Activated T-cell treated with anti-CD3 and anti-CD28 coated beads for 1 hour (primary cell): ENCODE results near the gene CENPB.
A peak's percentile ranks its signal among the peaks of the same experiment; 100 is the strongest.

Experiments
- DNase-seq: peaks from one replicate; pipeline ENCODE4 v3.0.0-alpha.2; 2020; ENCODE audit warnings: low read depth

The CENPB gene

DNA sequence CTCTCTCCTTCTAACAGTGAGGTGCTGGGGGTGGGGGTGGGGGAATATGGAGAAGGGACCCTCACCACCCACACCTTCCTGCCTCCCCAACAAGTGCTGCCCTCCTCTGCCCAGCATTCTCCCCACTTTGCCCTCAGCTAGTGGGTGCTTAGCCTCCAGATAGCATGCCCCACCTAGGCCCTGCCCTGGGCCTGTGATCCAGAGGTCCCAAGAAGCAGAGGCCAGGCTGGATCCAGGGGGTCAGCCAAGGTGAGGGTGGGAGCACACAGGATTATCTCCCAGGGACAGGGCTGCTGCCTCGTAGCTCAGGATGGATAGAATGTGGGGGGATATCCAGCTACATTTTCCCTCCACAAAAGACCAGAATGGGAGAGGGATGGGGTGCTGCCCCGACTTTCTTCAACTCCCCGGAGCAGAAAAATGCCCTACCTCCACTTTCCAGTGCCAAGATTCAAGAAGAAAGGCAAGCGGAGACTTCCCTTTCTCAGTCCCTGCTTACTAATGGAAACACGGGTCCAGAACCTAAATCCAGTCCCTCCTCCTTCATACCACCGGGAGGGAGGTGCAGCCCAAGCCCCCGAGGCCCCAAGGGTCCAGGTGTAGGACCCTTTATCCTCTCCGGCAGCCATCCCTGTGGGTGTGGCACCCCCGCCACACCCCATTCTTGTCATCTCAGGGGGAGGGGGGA lies 20.0 kb downstream of the CENPB start:
- no peak for DNase-seq

DNA sequence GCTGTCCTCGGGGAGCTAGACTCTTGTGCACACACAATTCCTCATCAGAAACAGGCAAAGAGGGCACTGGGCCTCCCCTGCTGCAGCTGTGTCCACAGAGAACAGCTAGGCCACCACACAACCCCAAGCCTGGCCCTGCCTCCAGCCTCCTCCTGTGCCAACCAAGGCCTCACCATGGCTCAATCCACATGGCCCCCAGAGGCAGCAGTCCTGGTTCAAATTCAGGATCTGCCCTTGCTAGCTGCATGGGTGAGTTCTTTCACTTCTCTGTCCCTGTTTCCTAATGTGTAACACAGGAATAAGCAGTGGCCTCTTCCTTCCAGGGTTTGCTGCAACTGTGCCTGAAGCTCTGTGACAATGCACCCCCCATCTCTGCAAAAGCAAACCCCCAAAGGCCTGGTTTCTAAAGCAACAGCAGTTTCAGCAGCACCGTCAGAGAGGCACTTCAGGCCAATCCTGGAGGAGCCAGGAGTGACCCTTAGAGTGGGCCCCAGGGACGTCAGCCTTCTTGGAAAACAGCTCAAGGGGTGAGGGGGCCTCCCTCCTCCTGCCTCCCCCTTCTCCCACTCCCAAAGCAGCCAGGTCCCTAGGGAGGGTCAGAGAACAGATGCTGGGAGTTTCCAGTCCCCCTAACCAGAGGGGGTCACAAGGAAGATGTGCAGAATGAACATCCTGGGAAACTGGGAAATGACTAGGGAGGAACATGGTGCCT lies 21.2 kb downstream of the CENPB start:
- DNase-seq: no peak

DNA sequence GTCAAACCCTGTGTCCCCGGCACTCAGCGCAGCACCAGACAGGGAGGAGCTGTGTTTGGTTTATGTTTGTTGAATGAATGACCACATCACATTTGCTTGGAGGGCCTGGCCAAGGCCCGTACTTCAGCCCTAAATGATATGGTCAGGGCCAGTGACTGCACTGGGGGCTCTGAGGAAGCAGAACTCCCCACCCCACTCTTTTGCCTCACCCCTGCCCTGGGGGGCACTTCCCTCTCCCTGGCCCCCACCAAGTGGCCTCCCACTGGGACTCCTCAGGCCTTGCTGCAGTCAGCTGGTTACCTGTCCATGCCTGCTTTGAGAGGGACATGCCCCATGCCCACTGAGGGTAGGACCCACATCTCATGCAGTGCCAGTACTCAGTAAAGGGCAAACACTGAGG lies 21.9 kb downstream of the CENPB start:
- DNase-seq: no peak

DNA sequence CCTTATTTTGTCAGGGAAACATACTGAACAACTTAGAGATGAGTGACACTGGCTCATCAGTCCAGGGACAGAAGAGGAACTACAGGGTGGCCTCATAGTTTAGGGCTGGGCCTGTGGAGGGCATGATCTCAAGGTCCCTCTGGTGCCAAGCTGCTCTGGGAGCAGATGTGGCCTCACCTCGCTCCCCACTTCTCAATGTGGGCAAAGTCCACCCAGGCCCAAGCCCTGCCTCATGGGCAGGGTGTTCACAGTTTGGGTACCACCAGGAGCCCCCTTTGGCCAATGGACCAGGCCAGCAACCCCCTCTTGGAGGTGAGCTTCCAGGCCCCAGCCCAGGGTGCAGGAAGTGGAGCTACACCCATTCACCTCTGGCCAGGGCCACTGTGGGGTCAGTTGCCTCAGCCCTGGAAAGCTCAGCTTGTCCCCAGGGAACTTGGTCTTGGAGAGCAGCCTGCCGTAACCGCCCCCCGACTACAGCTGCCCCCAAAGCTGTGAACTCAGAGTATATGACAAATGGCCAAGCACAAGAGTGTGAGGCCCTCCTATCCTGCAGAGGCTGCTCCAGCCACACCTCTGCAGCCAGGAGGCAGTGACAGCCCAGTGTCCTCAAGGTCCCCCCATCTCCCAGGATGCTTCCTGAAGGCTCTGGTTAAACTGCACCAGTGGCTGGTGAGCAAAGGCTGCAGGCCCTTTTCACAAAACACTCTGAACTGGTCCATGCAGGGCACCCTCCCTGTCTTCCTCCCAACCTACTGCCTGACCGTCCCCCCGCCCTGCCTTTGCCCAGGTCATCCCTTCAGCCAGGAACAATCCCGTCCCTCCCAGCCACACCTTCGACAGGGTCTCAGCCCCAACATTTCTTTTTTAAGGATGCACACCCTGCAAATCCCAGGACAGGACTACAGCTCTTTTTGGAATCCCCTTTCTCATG lies 22.6 kb downstream of the CENPB start:
- no peak for DNase-seq

DNA sequence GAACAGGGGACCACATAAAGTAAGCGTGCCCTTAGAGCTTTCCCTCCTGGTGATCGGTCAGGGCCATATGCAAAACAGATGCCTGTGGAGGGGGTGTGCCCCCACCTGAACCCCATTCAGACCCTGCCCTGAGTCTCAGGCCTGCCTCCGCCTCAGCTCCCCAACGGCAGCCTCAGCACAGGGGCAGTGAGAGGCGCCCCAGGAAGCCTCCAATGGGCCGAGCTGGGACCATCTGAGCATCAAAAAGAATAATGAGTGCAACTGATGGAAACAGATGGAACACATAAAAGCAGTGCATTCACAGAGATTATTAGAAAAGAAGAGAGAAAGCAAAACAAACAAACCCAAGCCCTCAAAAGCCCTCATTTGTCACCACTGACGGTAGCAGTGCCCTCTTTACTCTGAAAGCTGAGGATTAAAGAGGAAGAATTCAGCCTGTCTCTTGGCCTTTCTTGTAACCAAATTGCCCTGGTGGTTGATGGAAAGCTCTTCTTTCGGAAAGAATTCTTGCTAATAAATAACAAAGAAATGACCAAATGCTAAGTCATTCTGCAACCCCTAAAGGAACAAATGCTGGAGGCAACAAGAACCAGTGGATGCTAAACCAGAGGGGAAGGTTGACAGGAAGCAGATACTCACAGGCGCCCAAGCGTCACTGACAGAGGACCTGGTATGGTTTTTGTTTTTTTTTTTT lies 25.7 kb downstream of the CENPB start:
- no peak for DNase-seq

DNA sequence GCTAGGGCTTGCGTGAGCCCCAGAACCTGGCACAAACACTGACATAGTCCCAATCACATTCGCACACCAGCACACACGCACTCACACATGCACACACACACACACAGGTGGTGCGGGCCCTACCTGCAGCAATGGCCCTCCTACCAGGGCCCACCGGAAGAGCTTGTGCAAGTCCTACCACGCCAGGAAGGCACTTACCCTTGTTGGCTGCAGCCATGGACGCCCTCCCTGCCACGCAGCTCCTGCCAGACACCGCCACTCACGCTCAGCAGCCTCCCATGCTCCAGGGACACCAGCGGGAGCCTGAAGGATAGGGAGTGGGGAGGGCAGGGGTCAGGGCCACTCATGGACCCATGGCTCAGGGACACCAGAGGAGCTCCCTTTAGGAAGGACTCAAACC lies 26.7 kb downstream of the CENPB start:
- DNase-seq: no peak

DNA sequence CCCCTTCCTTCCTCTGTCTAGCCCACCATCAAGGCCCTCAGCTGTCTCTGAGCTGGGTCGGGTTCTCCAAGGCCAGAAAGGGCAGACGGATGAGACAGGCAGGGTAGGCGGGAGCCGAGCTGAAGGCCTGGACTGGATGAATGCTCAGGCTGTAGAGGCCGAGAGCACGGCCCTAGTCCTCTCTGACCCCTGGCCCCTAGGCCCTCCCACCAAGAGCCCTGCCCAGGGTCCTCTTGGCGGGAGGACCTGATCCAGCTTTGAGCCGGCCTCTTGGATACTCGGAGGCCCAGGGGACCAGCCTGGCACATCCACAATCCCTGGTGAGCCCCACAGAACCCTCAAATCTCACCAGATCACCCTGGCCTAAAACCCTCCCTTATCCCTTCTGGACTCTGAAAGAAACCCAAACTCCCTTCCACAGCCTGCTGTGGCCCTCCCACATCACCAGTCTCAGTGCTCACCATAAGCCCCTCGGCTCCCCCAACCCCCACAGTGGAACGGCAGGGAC lies 27.2 kb downstream of the CENPB start:
- DNase-seq: no peak

DNA sequence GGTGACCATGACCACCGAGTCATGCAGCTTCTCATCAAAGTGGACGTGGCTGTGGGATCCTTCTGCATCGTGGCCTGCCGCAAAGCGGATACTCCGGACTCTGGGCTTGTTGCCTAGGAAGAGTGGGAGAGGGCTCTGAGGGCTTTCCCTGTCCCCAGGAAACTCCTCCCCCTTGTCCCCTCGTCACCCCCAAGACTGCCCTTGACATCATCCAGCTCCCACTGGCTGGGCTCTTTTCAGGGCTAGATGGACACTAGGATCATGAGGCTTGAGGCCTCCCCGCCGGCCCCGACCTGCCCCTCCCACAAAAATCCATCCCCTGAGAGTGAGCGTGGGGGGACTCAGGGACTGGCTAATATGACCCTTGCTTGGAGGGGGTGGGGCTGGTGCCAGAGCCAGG lies 28.0 kb downstream of the CENPB start:
- no peak for DNase-seq

DNA sequence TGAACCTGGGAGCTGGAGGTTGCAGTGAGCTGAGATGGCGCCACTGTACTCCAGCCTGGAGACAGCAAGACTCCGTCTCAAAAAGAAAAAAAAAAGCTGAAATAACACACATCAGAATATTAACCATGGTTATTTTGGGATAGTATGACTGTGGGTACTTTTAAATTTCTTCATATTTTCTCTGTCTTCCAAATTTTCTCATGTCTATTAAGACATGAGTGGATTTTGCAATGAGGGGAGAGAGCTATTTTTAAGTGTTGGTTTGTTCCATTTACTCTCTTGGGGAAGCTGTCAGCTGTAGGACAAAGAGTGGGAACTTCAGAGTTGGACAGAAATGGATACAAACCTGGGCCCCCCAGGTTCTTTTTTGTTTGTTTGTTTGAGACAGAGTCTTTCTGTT lies 29.3 kb downstream of the CENPB start:
- no peak for DNase-seq

DNA sequence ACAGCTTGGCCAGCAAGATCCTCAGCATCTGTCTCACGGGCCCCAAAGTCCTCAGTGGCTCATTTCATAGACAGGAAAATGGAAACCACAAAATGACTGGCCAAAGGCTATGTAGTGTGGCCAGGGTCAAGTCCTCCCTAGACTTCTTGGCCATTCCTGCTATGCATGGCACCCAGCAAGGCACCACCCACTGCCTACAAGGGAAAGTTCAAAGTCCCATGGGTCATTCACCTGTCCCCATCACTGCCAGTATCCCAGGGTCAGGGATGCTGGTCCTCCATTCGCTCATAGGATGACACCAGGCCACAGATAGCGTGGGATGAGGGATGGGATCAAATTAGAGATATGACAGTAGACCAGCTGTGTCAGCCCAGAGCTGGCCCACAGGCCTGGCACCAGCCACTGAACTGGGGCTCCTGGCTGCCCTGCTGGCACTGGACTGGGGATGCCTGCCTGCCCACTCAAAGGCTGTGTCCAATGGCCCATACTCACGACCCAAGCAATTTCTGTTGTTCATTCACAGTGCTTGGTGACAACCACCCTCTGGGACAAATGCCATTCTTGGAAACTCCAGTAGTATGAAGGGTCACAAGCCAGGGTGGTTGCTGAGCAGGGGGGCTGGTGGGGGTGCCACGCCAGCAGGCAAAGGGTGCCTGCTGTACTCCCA lies 30.6 kb downstream of the CENPB start:
- no peak for DNase-seq

DNA sequence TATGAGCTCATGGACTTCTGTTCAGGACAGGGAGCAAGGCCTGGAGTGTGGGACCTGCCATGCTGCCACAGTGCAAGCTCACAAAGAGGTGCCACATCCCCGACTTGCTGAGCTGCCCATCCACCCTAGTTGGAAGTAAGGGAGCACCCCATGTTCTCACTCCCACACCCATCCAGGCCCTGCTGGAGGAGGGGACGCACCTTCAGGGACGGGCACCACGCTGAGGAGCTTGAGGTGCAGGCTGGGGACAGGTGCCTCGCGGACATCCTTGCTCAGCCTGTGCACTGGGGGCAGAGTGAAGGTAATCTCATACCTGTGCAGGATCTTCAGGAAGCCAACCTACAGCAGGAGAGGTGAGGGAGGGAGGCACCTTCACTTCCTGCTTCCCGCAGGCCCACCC lies 31.3 kb downstream of the CENPB start:
- no peak for DNase-seq

DNA sequence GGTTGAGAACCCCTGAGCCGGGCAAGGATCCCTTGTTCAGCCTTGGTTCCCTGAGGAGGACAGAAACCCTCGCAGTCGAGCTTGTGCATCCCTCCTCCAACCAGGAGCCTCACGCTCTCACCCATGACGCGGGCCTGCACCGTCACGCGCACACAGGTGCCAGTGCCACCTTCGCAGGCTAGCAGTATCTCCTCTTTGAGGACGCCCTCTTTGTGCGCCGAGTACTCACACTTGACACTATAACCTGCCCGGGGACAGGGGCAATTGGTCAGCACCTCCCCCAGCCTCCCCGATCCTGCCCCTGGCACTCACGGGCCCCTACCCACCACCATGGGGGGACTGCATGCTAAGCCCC lies 32.3 kb downstream of the CENPB start:
- DNase-seq: no peak

DNA sequence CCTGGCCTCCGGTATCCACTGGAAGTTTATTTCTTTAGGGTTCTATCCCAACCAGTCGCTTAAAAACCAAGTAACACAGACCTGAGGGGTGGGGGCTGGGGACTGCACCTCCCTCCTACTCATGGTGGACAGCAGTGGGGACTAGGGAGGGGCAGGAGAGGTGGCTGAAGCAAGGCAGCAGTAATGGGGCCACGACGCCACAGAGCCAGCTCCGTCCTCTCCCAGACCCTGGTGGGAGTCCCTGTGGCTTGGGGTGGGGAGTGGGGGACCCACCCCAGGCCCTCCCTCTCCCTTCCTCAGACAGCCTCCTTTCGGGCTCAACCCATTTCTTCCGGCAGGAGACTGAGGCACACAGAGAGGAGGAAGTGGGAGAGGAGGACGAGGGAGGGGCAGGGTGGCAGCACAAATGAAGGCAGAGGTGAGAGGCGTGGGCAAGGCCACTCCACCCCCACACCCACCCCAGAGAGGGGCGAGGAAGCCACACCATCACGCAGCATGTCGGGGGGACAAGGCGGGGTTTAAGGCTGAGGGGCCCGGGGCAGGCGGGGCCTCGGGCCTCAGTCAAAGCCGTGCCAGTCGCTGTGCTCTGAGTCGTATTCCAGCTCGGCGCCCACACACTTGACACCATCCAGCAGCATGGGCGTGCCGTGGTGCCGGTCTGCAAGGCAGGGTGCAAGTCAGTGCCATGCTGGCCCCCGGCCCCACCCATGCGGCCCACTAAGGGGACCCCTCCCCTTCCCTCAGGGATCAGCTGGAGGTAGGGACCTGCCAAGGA lies 32.9 kb downstream of the CENPB start:
- DNase-seq: no peak

DNA sequence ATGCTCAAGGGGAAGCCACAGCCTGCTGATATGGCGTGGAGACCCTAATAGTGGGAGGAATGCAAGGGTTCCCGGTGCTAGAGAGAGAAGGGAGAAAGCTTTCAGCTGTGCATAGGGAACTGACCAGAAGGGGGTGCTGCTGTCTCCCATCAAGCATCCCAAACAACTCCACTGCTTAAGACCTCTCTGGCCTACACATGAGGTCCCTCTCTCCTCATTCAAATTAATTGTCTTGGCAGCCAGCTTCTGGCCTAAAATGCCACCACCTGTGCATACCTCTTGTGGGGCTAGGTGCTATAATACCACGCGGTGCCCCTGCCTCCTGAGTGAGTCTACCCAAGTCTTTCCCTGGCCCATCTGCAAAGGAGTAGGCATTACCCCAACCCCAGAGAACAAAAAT lies 33.4 kb downstream of the CENPB start:
- peak; percentile 48 for DNase-seq

DNA sequence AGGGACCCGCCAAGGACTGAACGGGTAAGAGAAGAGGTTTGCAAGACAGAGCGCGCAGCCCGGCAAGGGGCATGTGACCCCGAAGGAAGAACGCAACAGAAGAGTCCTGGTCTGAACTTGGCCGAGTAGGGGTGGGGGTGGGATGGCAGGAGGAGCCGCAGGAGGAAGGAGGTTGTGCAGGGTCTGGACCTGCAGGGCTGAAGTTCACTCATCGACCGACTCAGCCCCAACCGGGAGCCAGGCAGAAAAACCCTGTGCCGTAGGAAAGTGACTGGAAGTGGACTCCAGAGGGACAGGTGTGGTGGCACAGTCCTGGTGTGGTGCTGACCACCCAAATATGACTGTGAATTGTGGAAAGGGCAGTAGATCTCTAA lies 34.2 kb downstream of the CENPB start:
- DNase-seq: no peak

DNA sequence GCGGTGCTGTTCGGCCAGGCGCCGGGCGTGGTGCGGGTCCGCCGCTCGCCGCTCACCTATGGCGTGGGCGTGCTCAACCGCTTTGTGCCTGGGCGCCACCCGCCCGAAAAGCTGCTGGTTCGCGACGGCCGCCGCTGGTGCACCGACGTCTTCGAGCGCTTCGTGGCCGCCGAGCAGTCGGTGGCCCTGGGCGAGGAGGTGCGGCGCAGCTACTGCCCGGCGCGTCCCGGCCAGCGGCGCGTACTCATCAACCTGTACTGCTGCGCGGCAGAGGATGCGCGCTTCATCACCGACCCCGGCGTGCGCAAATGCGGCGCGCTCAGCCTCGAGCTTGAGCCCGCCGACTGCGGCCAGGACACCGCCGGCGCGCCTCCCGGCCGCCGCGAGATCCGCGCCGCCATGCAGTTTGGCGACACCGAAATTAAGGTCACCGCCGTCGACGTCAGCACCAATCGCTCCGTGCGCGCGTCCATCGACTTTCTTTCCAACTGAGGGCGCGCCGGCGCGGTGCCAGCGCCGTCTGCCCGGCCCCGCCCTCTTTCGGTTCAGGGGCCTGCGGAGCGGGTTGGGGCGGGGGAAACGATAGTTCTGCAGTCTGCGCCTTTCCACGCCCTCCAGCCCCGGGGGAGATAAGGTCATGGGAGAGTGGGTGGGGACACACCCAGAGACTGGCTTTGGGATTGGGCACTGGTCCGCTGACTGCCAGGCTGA lies 34.7 kb downstream of the CENPB start:
- peak; percentile 18 for DNase-seq

DNA sequence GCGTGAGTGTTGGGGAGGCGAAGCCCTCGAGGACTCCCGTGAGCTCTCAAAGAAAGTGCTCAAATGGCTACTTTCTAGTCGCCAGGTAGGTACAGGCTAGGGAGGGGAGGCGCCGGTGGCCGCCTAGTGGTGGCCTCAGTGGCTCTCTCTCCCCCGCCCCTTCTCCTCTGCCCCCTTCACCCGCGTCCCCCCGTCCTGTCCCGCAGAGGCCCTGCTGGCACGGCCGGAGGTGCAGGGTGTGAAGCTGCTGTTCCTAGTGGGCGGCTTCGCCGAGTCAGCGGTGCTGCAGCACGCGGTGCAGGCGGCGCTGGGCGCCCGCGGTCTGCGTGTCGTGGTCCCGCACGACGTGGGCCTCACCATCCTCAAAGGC lies 35.2 kb downstream of the CENPB start:
- no peak for DNase-seq

DNA sequence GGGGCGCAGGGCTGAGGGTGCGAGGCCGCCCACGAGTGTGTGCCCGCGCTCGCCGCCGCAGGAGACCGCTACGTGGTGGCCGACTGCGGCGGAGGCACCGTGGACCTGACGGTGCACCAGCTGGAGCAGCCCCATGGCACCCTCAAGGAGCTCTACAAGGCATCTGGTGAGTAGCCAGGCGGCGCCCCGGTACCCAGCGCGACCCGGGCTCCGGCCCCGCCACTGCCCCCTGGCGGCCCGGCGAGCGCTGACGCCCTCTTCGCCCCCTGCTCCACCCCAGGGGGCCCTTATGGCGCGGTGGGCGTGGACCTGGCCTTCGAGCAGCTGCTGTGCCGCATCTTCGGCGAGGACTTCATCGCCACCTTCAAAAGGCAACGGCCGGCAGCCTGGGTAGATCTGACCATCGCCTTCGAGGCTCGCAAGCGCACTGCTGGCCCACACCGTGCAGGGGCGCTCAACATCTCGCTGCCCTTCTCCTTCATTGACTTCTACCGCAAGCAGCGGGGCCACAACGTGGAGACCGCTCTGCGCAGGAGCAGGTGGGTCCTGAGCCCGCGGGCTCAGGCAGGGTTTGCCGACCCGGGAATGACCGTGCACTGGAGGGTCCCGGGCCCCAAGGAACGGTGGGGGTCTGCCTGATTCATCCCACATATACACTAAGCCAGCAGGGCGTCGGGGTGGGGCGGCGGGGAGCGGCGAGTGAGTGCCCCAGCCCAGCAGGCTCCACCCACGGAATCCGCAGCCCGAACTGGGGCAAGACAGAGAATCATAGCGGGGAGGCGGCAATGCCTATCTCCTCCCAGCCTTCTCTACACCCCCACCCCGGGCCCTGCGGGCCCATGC lies 36.6 kb downstream of the CENPB start:
- peak; percentile 10 for DNase-seq

DNA sequence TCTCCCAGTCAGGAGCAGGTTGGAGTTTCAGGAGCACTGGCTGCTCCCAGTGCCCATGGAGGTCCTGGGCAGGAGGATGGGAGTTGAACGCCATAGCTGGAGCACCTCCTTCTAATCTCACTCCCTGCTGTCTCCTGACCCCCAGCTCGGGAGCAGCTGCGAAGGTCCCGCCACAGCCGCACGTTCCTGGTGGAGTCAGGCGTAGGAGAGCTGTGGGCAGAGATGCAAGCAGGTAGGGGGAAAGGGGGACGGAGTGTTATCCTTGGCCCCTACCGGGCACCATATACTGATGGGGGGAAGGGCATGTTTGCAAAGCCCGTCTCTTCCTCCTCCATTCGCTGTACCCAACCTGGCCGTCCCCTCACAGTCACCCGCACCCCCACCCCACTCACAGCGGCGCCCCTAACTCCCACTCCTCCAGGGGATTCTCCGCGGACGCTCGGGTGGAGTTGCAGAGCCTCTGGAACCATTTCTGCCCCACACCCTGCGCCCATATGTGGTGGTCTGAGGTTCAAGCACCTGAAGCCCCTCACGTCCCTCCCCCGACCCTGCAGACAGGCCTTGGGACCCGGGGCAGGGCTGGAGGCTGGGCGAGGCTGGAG lies 37.4 kb downstream of the CENPB start:
- no peak for DNase-seq
